Fibroblast of skin of right biceps (primary cell): ENCODE measurements around the gene NRM.
"Not testable (repeated sequence)": the region's sequence is repeated elsewhere in the genome, so short reads cannot be mapped to it uniquely, and the experiment has no call there.

Source experiments
- DNase-seq: peaks from one replicate; pipeline ENCODE4 v3.0.0-alpha.2; 2013

NRM gene

GRCh38 chr6:30664994-30665767 lies 25.6 kb downstream of the NRM start:
- no peak for DNase-seq

DNA sequence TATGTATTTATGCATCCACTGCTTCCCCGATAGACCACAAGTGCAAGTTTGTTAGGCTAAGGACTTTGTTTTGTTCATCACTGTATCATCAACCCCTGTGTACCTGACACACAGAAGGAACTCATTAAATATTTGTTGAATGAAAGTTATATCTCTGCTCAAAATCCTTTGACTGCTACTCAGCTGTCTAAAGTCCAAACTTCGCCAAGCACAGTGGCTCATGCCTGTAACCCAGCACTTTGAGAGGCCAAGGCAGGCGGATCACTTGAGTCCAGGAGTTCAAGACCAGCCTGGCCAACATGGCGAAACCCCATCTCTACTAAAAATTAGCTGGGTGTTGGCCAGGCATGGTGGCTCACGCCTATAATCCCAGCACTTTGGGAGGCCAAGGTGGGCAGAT lies 32.9 kb downstream of the NRM start:
- DNase-seq: not testable (repeated sequence)

- DNase-seq: no peak
Observed at GRCh38 chr6:30657454-30657853, 33.3 kb downstream of the NRM start.

GRCh38 chr6:30656513-30656912 lies 34.3 kb downstream of the NRM start:
- no peak for DNase-seq

DNA sequence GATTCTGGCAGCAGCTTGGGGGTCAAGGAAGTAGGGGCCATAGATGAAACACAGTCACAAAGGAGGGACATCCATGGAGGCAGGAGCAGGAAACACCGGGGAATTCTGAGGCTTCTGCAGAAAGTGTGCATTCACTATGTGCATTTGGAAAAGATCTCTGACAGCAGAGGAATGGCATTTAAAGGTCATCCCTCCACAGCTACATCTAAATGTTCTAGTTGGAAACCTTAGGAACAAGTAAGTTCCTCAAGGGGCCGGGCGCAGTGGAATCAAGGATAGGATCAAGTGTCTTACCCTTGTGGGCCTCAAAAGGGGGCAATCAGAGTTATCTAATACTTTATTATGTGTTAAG lies 35.1 kb downstream of the NRM start:
- DNase-seq: no peak

GRCh38 chr6:30654798-30655742 lies 35.7 kb downstream of the NRM start:
- DNase-seq: no peak

DNA sequence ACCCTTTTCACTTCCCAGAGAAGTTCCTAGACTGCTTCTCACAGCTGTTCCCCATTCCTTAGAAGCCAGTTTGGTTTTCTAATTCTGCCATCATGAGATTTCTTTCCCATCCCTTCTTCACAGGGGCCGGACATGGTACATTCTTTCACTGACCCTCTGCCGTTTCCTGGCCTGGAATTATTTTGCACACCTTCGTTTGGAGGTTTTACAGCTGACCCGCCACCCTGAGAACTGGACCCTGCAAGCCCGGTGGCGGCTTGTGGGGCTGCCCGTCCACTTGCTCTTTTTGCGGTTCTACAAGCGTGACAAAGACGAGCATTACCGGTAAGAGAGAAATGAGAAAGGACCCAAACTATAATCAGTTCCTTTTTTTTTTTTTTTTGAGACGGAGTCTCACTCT lies 39.6 kb downstream of the NRM start:
- DNase-seq: no peak

DNA sequence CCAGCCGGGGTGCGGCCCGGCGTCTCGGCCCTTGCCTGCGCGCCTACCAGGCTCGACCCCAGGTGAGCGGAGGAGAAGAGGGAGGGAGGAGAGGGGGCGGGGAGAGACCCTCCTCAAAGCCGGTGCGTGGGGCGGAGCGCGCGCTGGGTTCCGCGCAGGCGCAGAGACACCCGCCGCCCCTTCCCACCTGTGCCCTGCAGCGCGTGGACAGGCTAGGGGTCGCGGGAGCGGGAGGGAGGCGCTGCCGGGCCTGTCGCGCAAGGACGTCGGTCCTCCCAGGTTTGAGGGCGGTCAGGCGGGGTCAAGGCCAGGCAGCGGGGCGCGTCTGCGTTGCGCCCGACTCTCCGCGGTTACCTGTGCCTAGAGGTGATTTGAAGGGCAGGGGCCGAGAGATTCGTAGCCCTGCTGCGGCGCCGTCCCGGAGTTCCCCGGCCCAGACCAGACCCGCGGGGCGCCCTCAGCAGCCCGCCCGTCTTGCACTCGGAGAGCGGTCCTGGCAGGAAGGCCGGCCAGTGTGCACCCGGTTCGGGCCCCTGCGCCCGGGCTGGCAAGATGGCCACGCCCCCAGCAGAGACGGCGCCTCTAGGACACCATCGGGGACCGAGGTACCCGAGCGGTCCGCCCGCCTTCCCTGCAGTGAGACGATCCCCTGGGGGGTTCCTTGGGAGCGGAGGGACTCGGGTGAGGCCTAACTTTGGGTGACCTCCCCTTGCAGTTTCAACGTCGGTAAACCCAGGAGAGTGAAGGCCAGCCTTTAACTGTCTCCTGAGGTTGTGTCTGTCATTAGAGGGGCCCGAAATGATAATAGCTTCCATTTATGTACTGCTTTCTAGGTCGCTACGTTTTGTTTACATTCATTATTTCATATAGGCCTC lies 43.3 kb downstream of the NRM start:
- peak; percentile 59 for DNase-seq

GRCh38 chr6:30646450-30647241 lies 44.1 kb downstream of the NRM start, which contains the start of gene C6orf136:
C6orf136 (plus strand) TSS chr6:30647133; CDS start chr6:30647232, 99 bp downstream.
- DNase-seq: peak; percentile 92

DNA sequence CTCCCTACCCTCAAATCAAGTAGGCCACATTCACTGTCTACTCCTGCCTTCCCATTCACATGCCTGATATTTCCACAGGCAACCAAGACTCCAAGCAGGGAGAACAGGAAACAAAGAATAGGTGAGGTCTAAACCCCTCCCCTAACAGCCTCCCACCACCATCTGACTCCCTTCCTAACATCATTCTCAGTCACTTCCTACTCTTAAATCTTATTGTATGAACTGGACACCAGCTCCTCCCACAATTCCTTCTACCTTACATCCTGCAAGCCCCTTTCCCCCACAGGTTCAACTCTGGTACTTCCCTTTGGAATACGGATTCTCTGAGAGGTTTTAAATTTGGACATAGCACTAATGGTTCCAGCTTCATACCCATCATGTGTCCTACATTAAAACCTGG lies 44.8 kb downstream of the NRM start:
- DNase-seq: no peak

- DNase-seq: no peak
Observed at GRCh38 chr6:30644769-30645168, 46.0 kb downstream of the NRM start.

DNA sequence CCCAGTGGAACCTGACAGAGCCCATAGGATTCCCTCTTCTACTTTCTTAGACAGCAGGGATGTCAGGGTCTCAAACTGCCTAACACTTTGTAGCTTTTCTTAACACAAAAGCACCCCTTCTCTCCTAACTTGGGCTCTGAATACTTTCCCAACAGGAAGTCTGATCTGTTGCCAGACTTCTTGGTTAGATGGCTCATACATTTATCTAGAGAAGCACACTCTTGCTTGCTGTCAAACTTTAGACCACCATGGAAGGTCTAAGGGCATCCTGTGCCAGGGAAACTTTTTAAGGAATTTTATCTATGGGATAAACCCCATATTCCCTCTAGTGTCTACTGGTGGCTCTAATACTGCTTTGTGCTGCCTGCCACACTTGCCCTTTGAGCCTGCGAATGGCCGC lies 47.1 kb downstream of the NRM start:
- no peak for DNase-seq

- no peak for DNase-seq
Observed at GRCh38 chr6:30641048-30641447, 49.7 kb downstream of the NRM start.

DNA sequence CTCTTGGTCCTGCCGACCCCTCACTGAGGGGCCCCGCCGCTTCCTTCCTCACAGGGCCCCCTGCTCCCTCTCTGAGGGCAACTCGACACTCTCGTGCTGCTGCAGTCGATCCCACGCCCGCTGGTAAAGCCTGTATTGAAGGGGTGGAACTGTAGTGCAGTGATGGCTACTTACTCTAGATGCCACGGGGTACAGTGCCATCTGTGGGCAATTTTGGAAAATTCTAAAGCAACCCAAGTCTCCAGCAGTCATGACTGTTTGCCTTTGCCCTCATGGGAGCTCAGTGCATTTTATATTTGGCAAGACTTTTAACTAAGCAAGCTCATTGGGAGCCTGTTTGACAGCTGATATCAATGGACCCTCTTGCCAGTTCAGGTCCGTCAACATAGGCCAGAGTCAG lies 50.3 kb downstream of the NRM start:
- DNase-seq: no peak
